GM19467 (cell line): ENCODE results near the gene ATXN2L.
"Not testable (repeated sequence)": the region's sequence is repeated elsewhere in the genome, so short reads cannot be mapped to it uniquely, and the experiment has no call there.

Experiments
- ATAC-seq: cut with Tn5 transposase; IDR thresholded peaks from one replicate; pipeline ENCODE4 v1.9.1; 2021; ENCODE audit warnings: mild to moderate bottlenecking, moderate library complexity; ENCODE audit not compliant: unreplicated experiment

ATXN2L gene, protein sequence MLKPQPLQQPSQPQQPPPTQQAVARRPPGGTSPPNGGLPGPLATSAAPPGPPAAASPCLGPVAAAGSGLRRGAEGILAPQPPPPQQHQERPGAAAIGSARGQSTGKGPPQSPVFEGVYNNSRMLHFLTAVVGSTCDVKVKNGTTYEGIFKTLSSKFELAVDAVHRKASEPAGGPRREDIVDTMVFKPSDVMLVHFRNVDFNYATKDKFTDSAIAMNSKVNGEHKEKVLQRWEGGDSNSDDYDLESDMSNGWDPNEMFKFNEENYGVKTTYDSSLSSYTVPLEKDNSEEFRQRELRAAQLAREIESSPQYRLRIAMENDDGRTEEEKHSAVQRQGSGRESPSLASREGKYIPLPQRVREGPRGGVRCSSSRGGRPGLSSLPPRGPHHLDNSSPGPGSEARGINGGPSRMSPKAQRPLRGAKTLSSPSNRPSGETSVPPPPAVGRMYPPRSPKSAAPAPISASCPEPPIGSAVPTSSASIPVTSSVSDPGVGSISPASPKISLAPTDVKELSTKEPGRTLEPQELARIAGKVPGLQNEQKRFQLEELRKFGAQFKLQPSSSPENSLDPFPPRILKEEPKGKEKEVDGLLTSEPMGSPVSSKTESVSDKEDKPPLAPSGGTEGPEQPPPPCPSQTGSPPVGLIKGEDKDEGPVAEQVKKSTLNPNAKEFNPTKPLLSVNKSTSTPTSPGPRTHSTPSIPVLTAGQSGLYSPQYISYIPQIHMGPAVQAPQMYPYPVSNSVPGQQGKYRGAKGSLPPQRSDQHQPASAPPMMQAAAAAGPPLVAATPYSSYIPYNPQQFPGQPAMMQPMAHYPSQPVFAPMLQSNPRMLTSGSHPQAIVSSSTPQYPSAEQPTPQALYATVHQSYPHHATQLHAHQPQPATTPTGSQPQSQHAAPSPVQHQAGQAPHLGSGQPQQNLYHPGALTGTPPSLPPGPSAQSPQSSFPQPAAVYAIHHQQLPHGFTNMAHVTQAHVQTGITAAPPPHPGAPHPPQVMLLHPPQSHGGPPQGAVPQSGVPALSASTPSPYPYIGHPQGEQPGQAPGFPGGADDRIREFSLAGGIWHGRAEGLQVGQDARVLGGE

DNA sequence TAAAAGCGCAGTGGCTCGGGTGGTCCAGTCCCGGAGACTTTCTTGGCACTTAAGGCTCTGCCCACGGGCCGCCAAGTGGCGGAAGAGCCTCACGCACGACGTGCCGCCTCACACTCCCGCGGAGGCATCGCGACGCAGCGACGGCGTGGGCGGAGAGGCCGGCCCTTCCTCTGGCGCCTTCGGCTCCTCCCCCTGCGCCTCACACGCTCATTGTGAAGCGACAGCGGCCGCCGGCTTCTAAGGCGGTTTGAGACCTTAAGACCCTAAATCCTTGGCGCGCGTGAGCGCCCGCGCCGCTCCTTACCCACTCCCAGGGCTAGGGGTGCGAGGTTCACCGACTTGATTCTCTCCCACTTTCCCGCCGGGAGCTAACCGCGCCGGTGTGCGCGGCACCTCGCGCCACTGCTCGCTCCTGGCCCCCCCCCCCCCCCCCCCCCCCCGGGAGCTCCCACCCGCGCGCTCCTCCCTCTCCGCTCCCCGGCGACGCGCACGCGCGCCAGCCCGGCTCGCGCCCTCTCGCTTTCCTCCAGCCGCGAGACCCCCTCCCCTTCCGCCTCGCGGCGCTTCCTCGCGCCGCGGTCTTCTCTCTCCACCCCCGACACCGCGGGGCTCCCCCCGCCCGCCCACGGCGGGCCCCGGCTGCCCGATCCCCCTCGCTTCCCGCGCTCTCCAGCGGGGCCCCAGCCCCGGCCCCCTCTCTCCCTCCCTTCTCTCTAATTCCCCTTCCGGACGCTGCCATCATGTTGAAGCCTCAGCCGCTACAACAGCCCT is at the start of gene ATXN2L:
ATXN2L (plus strand) TSS at position 480 of the 771 bp plus-strand sequence; CDS start at position 741, 261 bp downstream.
- ATAC-seq, result peak; percentile 41

DNA sequence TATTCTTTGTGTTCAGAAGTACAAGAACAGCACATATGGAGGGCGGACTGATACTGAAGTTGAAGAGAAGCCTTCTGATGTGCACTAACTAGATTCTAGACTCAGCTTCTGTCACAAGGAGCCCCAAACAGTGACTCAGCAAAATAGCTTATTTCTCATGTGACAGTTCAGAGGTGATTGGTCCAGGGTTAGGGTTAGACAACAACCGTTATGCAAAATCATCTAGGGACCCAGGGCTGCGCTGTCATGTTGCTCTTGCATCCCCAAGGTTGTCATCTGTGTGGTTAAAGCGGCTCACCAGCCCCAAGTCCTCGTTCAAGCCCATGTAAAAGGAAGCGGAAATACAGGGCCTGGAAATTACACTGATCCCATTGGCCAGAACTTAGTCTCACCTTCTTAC is 41.1 kb upstream of the ATXN2L start:
- not testable (repeated sequence) for ATAC-seq

DNA sequence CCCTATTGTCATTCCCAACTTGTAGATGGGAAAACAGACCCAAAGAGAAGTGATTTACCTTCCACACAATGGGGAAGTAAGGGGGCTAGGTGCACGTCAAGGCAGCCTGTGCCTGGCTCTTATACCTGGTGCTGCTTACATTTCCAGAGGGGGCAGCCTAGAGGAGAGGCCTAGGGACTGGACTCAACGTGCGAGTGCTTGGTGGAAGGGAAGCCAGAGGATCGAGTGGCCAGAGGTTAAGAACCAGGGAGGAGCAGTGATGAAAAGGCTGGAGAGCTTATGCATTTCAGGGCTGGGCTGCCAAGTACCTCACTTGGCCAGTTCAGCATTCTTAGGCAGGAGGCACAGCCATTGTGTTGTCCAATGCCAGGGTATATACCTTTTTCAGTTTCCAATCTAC is 40.4 kb upstream of the ATXN2L start:
- not testable (repeated sequence) for ATAC-seq

DNA sequence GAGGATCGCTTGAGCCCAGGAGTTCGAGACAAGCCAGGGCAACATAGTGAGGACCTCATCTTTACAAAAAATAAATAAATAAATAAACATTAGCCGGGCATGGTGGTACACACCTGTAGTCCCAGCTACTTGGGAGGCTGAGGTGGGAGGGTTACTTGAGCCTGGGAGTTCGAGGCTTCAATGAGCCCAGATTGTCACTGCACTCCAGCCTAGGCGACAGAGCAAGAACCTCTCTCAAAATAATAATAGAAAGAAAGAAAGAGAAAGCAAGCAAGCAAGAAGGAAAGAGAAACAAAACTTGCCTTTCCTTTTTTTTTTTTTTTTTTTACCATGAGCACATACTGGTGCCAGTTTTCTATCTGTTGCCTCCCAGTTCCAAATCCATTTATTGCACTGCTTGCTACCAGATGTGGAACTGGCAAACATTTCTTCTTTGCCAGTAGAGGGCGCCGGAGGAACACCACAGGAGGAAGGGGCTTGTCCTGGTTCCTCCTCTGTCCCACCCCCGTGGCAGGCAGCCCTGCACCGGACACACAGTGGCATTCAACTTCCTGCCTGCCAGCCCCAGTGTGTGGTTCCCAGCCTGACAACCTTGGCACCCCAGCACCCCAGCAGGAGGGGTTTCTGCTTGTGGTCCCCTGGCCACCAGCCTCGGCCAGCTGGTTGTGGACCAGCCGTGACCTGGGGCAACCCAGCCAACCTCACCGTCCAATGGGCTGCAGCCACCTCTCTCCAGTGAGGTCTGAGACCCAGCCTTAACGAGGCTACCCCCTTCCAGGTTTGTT is 20.4 kb upstream of the ATXN2L start:
- ATAC-seq, result not testable (repeated sequence)

DNA sequence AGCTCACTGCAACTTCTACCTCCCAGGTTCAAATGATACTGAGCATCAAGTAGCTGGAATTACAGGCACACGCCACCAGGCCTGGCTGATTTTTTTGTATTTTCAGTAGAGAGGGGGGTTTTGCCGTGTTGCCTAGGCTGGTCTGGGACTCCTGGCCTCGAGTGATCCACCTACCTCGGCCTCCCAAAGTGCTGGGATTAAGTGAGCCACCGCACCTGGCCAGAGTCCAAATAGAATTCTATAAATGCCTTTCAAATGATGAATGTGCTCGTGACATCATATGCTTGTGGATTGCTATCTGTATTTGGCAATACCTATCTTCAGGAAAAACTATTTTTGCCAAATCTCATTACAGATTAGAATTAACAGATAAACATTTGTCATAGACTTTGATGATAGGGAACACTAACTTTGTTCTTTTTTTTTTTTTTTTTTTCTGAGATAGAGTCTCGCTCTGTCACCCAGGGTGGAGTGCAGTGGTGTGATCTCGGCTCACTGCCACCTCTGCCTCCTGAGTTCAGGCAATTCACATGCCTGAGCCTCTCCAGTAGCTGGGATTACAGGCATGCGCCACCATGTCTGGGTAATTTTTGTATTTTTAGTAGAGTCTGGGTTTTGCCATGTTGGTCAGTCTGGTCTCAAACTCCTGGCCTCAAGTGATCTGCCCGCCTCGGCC is 15.2 kb upstream of the ATXN2L start:
- ATAC-seq, result not testable (repeated sequence)

DNA sequence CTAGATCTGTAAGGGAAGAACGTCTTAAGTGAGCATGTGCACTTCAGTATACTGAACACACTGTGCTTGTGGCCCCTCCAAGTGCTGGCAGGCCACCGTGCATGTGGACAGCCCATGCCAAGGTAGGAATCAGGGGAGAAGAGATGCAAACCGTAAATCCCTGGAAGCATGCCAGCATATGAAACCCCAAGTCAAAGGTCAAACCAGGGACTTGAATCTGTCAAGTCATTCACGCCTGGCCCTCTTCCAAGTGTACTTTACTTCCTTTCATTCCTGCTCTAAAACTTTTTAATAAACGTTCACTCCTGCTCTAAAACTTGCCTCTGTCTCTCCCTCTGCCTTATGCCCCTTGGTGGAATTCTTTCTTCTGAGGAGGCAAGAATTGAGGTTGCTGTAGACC is 2.8 kb upstream of the ATXN2L start:
- no peak for ATAC-seq

DNA sequence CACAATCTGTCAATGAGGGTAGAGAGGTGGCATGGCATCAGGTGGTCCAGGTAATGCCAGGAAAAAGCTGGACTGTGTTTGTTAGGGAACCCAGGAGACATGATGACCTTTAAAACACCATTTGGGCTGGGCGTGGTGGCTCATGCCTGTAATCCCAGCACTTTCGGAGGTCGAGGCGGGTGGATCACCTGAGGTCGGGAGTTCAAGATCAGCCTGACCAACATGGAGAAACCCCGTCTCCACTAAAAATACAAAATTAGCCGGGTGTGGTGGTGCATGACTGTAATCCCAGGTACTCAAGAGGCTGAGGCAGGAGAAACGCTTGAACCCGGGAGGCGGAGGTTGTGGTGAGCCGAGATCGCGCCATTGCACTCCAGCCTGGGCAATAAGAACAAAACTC is 2.3 kb upstream of the ATXN2L start:
- ATAC-seq, result not testable (repeated sequence)

DNA sequence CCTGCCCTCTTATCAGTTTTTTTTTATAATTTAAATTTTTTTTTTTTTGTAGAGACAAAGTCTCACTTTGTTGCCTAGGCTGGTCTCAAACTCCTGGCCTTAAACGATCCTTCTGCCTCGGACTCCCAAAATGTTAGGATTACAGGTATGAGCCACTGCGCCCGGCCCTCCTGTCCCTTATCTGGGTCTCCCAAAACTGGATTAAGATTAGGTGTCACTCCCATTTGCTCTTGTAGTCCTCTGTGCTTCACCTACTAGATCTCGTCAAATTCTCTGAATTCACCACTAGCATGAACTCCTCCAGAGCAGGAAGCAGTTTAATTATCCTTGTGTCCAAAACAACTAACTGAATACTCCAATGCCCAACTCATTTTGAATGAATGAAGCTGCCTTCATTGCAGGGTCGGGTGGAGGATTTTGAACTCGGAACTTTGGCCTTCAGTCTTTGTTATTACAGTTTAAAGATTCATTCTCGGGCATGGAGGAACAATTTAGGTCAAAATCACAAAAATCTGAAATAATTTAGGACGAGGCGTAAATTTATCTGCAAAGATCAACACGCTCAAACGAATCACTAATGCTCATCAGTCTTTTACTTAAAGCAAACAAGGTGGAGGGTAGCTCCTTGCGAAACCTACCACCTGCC is 802 bp upstream of the ATXN2L start:
- no peak for ATAC-seq

DNA sequence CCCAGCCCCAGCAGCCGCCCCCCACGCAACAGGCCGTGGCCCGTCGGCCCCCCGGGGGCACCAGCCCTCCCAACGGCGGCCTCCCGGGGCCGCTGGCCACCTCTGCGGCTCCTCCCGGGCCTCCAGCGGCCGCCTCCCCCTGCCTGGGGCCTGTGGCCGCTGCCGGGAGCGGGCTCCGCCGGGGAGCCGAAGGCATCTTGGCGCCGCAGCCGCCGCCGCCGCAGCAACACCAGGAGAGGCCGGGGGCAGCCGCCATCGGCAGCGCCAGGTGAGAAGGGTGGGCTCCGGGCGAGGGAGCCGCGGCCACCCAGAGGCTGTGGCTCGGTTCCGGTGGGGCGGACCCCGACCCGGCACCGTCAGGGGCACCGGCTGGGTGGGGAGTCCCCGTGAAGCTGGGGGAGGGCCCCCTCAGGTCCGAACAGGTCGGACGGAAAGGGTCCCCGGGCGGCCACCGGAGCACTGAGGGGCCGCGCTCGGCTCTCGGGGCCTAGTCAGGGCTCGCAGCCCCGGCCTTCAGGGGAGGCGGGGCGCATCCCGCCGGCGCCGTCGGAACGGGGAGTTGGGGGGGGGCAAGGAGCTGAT is 583 bp downstream of the ATXN2L start:
- ATAC-seq, result no peak

DNA sequence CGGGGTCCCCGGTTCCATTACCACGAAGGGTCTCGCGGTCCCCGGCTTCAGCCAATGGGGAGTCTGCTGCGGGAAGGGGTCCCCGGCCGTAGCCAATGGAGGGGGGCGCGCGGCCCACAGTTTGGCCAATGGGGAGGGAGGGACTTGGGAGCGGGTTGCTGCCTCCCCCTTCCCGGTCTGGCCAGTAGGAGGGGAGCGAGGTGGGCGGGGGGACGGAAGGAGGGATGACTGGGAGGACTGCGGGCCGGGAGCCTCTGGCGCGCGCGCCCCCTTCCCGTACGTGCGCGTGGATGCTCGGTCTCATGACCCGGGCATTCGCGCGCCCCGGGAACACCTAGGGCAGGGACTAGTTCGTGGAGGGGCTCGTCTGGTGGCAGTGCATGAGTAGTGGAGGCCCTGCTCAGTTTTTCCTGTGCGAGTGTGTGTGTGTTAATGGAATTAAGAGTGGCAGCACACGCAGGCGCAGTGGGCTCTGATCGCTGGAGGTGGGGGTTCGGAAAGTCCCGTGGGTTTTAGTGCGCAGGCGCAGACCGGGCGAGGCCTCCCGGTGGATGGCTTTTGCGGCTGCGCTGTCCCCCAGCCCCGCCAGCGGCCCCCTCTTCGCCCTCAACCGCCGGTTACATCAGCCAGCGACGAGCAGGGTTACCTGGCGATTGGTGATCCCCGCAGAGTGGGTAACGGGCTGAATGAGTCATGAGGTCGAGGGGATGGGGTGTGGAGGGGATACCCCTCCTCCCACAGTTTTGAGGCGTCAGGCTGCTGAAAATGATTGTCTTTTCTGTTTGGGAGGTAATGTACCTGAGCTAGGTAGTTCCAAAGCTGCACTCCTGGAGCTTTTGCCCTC is 1.3 kb downstream of the ATXN2L start:
- peak; percentile 67 for ATAC-seq

DNA sequence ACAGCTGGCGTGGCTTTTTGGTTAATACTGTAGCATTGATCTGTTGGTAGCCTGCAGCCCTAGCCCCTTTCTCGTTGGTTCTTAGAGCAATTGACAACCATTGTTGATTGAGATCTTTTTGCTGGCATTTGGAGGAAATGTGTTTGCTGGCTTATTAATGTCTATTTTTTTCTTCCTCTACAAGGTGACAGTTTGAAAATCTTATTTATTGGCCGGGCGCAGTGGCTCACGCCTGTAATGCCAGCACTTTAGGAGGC is 1.8 kb downstream of the ATXN2L start:
- ATAC-seq, result no peak

DNA sequence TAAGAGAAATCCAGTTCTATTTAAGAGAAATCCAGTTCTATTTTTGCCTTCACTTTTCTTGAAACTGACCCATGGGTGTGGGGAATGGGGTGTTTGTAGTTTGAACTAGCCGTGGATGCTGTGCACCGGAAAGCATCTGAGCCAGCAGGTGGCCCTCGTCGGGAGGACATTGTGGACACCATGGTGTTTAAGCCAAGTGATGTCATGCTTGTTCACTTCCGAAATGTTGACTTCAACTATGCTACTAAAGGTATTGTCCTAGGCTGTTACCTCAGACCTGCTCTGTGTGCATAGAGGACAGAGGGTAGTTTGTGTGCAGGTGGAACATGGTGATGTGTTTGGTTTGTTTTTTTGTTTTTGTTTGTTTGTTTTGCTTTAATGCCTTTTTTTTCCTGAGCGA is 3.3 kb downstream of the ATXN2L start:
- no peak for ATAC-seq

DNA sequence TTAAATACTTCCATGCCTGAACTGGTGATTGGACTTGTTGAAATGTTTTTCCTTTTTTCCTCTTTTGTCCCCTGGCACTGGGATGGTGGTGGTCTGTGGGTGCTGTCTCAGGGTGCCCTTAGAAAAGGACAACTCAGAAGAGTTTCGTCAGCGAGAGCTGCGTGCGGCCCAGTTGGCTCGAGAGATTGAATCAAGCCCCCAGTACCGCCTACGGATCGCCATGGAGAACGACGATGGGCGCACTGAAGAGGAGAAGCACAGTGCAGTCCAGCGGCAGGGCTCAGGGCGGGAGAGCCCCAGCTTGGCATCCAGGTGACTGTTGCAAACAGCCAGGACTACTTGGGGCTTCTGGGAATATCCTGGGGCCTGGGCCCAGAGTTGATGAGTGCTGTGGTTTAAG is 6.9 kb downstream of the ATXN2L start:
- ATAC-seq, result no peak

DNA sequence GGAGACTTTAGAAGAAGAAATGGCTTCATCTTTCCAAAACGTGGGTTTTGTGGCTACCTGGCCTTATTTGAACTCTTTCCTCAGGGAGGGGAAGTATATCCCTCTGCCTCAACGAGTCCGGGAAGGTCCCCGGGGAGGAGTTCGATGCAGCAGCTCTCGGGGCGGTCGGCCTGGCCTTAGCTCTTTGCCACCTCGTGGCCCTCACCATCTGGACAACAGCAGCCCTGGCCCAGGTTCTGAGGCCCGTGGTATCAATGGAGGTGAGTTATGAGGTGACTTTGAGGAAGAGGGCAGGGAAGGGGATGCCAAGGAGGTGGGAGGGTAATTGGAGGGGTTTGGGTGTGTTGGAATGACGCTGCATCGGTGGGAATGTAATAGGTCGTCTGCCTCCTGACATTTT is 7.7 kb downstream of the ATXN2L start:
- no peak for ATAC-seq

DNA sequence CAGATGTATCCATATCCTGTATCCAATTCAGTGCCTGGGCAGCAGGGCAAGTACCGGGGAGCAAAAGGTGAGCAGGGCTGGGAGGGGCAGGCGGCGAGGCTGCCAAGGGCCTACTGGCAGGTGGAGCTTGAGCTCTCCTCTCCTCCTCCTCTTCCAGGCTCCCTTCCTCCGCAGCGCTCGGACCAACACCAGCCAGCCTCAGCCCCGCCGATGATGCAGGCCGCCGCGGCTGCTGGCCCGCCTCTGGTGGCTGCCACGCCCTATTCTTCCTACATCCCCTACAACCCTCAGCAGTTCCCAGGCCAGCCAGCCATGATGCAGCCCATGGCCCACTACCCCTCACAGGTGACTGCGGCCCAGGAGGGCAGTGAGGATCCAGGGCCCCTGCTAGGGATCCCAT is 11.6 kb downstream of the ATXN2L start:
- ATAC-seq, result no peak

DNA sequence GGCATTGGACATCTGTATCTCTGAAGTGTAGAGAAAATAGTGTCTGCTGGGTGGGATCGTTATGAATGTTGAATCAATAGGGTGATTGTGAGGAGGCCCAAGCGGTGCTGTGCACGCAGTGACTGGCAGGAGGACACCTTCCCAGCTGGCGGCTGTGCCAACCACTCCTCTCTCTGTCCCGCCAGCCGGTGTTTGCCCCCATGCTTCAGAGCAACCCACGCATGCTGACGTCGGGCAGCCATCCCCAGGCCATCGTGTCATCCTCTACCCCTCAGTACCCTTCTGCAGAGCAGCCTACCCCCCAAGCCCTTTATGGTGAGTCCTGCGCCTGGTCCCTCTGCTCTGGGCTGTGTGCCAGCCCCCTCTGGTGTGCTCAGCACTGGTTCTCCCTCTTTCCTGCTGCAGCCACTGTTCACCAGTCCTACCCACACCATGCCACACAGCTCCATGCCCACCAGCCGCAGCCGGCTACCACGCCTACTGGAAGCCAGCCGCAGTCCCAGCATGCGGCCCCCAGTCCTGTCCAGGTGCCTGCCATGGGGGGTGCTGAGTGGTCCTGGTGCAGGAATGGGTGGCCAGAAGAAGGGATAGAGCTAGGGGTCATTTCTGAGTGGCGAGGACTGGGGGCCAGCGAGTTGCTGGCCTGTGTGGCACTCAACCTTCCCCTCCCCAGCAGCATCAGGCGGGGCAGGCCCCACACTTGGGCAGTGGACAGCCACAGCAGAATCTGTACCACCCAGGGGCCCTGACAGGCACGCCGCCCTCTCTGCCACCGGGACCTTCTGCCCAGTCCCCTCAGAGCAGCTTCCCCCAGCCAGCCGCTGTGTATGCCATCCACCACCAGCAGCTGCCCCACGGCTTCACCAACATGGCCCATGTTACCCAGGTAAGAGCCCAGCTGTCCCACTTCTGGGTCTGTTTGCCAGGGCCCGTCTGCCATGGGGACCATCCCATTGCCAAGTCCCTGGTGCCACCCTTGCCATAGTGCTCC is 12.4 kb downstream of the ATXN2L start:
- ATAC-seq, result no peak
